AG04449 (cell line): ENCODE data around the gene RPL28.

ENCODE experiments used
- CTCF ChIA-PET: fragments of 350-600 bp; formaldehyde crosslinking; extraction: SDS; loops from one replicate; lab custom pipeline; 2021; ENCODE audit warnings: antibody characterized with exemption; lab: Yijun Ruan, JAX
- POLR2A ChIA-PET: fragments of 400-600, 350-600 bp; formaldehyde crosslinking; extraction: SDS; loops from one replicate; lab custom pipeline; 2020; ENCODE audit warnings: antibody characterized with exemption, inconsistent platforms; lab: Yijun Ruan, JAX
- DNase-seq: peaks from one replicate; pipeline ENCODE4 v3.0.0-alpha.2; 2010; ENCODE audit warnings: low read depth, low spot score
- H3K4me3 ChIP-seq: 2 replicates; pipeline ENCODE4 v1.5.1; 2011; ENCODE audit warnings: low read depth, mild to moderate bottlenecking, control low read depth, low read length
- CTCF ChIP-seq: IDR thresholded peaks from one replicate; pipeline ENCODE4 v1.5.1; 2011; ENCODE audit warnings: mild to moderate bottlenecking, moderate library complexity, low read length, control low read depth, inconsistent platforms; ENCODE audit not compliant: insufficient read depth; ENCODE audit errors: missing control alignments

The RPL28 gene

GRCh38 chr19:55387736-55388497 is 2.2 kb downstream of the RPL28 start:
- ChIA-PET POLR2A (interaction anchor here (1.0 to 10.8 kb wide), 4 partner anchors 14 to 49 kb away, joined by 3 to 86 read pairs (median 4); partner anchors contain the start of genes KMT5C and UBE2S), CTCF (interaction anchor here (1.0 to 5.3 kb wide), 7 partner anchors 9 to 227 kb away, joined by 3 to 33 read pairs (median 5); no protein-coding TSS in a partner anchor)
- no peak for TF ChIP-seq CTCF
- peak overlapping the region; percentile 97 for H3K4me3 ChIP-seq
- no peak for DNase-seq

- DNase-seq, result no peak
- ChIA-PET CTCF (interaction anchor here (0.9 to 5.3 kb wide), 7 partner anchors 8 to 115 kb away, joined by 3 to 33 read pairs (median 4); no protein-coding TSS in a partner anchor), POLR2A (interaction anchor here (1.0 to 10.8 kb wide), 6 partner anchors 13 to 210 kb away, joined by 3 to 86 read pairs (median 3); partner anchors contain the start of genes FIZ1, KMT5C and UBE2S)
- no peak overlapping the region for H3K4me3 ChIP-seq
- TF ChIP-seq CTCF, result no peak
Observed at GRCh38 chr19:55389386-55390317, 3.9 kb downstream of the RPL28 start.

- POLR2A ChIA-PET, result interaction anchor here (1.0 to 10.8 kb wide), 3 partner anchors 16 to 71 kb away, joined by 3 to 86 read pairs (median 3); partner anchors contain the start of genes KMT5C and UBE2S
- no peak for DNase-seq
- TF ChIP-seq CTCF, result no peak
Observed at GRCh38 chr19:55390461-55390880, 4.7 kb downstream of the RPL28 start.

GRCh38 chr19:55391191-55391670 is 5.5 kb downstream of the RPL28 start:
- POLR2A ChIA-PET, result interaction anchor here (1.2 to 10.8 kb wide), 2 partner anchors 15 to 71 kb away, joined by 3 to 86 read pairs; partner anchors contain the start of gene UBE2S
- no peak for DNase-seq
- CTCF ChIA-PET, result interaction anchor here (1.0 to 5.3 kb wide), 5 partner anchors 8 to 249 kb away, joined by 3 to 33 read pairs (median 5); no protein-coding TSS in a partner anchor
- TF ChIP-seq CTCF, result no peak
- H3K4me3 ChIP-seq, result no peak overlapping the region

More at GRCh38 chr19:55390461-55390880, 4.7 kb downstream of the RPL28 start:
- CTCF ChIA-PET, result interaction anchor here (0.9 to 5.3 kb wide), 7 partner anchors 9 to 249 kb away, joined by 3 to 33 read pairs (median 4); no protein-coding TSS in a partner anchor
- no peak overlapping the region for H3K4me3 ChIP-seq

GRCh38 chr19:55391702-55392615 is 6.2 kb downstream of the RPL28 start:
- POLR2A ChIA-PET, result interaction anchor here (10.8 kb wide), 1 partner anchor 15 kb away, joined by 86 read pairs; the partner anchor contains the start of gene UBE2S
- no peak for DNase-seq
- no peak for TF ChIP-seq CTCF
- H3K4me3 ChIP-seq, result no peak overlapping the region
- CTCF ChIA-PET, result interaction anchor here (1.4 to 1.9 kb wide), 2 partner anchors 91 to 101 kb away, joined by 5 read pairs; no protein-coding TSS in a partner anchor
